Mesendoderm (in vitro differentiated cells): ENCODE data around the gene ODAD3.
"Not testable (repeated sequence)": the region's sequence is repeated elsewhere in the genome, so short reads cannot be mapped to it uniquely, and the experiment has no call there.

ENCODE experiments used
- DNase-seq: peaks from one replicate; pipeline ENCODE4 v3.0.0; 2013
- H2AK5ac ChIP-seq: 2 replicates; pipeline ENCODE4 v1.6.1; 2013; ENCODE audit warnings: low read length, inconsistent platforms
- H2BK120ac ChIP-seq: 2 replicates; pipeline ENCODE4 v1.6.1; 2013; ENCODE audit warnings: low read depth, mild to moderate bottlenecking, low read length, moderate library complexity, mixed read lengths
- H2BK15ac ChIP-seq: replicated peaks from 2 replicates; pipeline ENCODE4 v1.6.1; 2013; ENCODE audit warnings: low read depth, mild to moderate bottlenecking, moderate library complexity
- H2BK5ac ChIP-seq: 2 replicates; pipeline ENCODE4 v1.6.1; 2013; ENCODE audit warnings: low read length, inconsistent platforms
- H3K18ac ChIP-seq: 2 replicates; pipeline ENCODE4 v1.6.1; 2013; ENCODE audit warnings: mild to moderate bottlenecking, low read length, mixed read lengths
- H3K23ac ChIP-seq: one replicate; pipeline ENCODE4 v1.6.1; 2013; ENCODE audit warnings: low read length
- H3K27ac ChIP-seq: 2 replicates; pipeline ENCODE4 v1.5.1; 2013; ENCODE audit warnings: low read depth, mild to moderate bottlenecking, inconsistent platforms, low read length, moderate library complexity
- H3K27me3 ChIP-seq: 2 replicates; pipeline ENCODE4 v1.6.1; 2013; ENCODE audit warnings: low read length, control low read depth, mild to moderate bottlenecking, inconsistent platforms; ENCODE audit not compliant: insufficient read depth, poor library complexity
- H3K36me3 ChIP-seq: 2 replicates; pipeline ENCODE4 v1.6.1; 2013; ENCODE audit warnings: low read length, inconsistent platforms; ENCODE audit not compliant: control insufficient read depth, insufficient read depth
- H3K4ac ChIP-seq: one replicate; pipeline ENCODE4 v1.6.1; 2013; ENCODE audit warnings: low read depth, mild to moderate bottlenecking, low read length, moderate library complexity
- H3K4me1 ChIP-seq: 2 replicates; pipeline ENCODE4 v1.6.1; 2013; ENCODE audit warnings: low read depth, low read length, inconsistent platforms; ENCODE audit not compliant: control insufficient read depth
- H3K4me2 ChIP-seq: 2 replicates; pipeline ENCODE4 v1.6.1; 2013; ENCODE audit warnings: low read length
- H3K4me3 ChIP-seq: 2 replicates; pipeline ENCODE4 v1.5.1; 2013; ENCODE audit warnings: mild to moderate bottlenecking, low read length
- H3K56ac ChIP-seq: one replicate; pipeline ENCODE4 v1.6.1; 2013; ENCODE audit warnings: low read length
- H3K79me1 ChIP-seq: 2 replicates; pipeline ENCODE4 v1.6.1; 2013; ENCODE audit warnings: low read length, inconsistent platforms
- H3K79me2 ChIP-seq: 2 replicates; pipeline ENCODE4 v1.6.1; 2013; ENCODE audit warnings: mild to moderate bottlenecking, low read length; ENCODE audit not compliant: control insufficient read depth, insufficient read depth
- H3K9ac ChIP-seq: 2 replicates; pipeline ENCODE4 v1.6.1; 2013; ENCODE audit warnings: low read length, inconsistent platforms
- H4K5ac ChIP-seq: one replicate; pipeline ENCODE4 v1.6.1; 2013; ENCODE audit warnings: low read length
- H4K8ac ChIP-seq: one replicate; pipeline ENCODE4 v1.6.1; 2013; ENCODE audit warnings: low read depth, mild to moderate bottlenecking, control low read depth, low read length, moderate library complexity
- WGBS: extraction: QIAGEN DNeasy Blood & Tissue Kit; methylation state at CpG from one replicate; pipeline ENCODE4 v1.1.7; 2013; ENCODE audit warnings: low lambda C conversion rate, missing lambda C conversion rate; ENCODE audit not compliant: insufficient coverage; ENCODE audit errors: extremely low coverage; 5-methylcytosine and 5-hydroxymethylcytosine counted together

ODAD3 gene

GRCh38 chr19:11437955-11438354 lies 3.0 kb upstream of the ODAD3 start:
- peaks cover 15% of the 10 kb centered on the region for H3K79me1 ChIP-seq
- peaks cover 15% of the 10 kb centered on the region for H3K79me2 ChIP-seq
- H2BK15ac ChIP-seq, result no peak overlapping the region
- no peak overlapping the region for H2BK5ac ChIP-seq
- H3K27ac ChIP-seq, result no peak overlapping the region
- no peak overlapping the region for H3K4me3 ChIP-seq
- no peak overlapping the region for H3K9ac ChIP-seq
- no peak overlapping the region for H3K56ac ChIP-seq
- no peak overlapping the region for H4K5ac ChIP-seq
- H3K36me3 ChIP-seq, result peaks cover 14% of the 10 kb centered on the region
- H3K4me2 ChIP-seq, result no peak overlapping the region
- H3K18ac ChIP-seq, result no peak overlapping the region
- H3K4me1 ChIP-seq, result peaks cover 4% of the 10 kb centered on the region
- H3K27me3 ChIP-seq, result no peaks in the 10 kb centered on the region
- no peak overlapping the region for H4K8ac ChIP-seq
- DNase-seq, result no peak
- no peak overlapping the region for H2AK5ac ChIP-seq
- no peak overlapping the region for H3K23ac ChIP-seq
- no peak overlapping the region for H2BK120ac ChIP-seq
- no CpG with 5 or more reads among the region's 9 CpGs for WGBS
- H3K4ac ChIP-seq, result no peak overlapping the region

- Histone ChIP-seq H3K4me1 (peaks cover 4% of the 10 kb centered on the region), H3K4me3 (peak overlapping the region; percentile 80), H2BK120ac (no peak overlapping the region), H3K79me1 (peaks cover 13% of the 10 kb centered on the region), H3K36me3 (peaks cover 6% of the 10 kb centered on the region), H3K23ac (no peak overlapping the region), H3K27ac (no peak overlapping the region), H3K9ac (peak overlapping the region; percentile 96), H4K8ac (no peak overlapping the region), H3K79me2 (peaks cover 15% of the 10 kb centered on the region), H3K18ac (peak overlapping the region; percentile 12), H3K27me3 (no peaks in the 10 kb centered on the region), H2BK15ac (no peak overlapping the region), H4K5ac (no peak overlapping the region), H3K4ac (peak overlapping the region; percentile 28), H3K4me2 (peak overlapping the region; percentile 40), H2BK5ac (peak overlapping the region; percentile 61), H2AK5ac (peak overlapping the region; percentile 64), H3K56ac (peak overlapping the region; percentile 99)
- DNase-seq, result peak; percentile 50
- WGBS, result no CpG with 5 or more reads among the region's 21 CpGs
Measured at GRCh38 chr19:11435833-11436313, 952 bp upstream of the ODAD3 start.

- no peak overlapping the region for H4K5ac ChIP-seq
- DNase-seq, result no peak
- H2BK120ac ChIP-seq, result no peak overlapping the region
- H3K4me3 ChIP-seq, result no peak overlapping the region
- peaks cover 15% of the 10 kb centered on the region for H3K79me2 ChIP-seq
- H3K79me1 ChIP-seq, result peaks cover 13% of the 10 kb centered on the region
- peak overlapping the region; percentile 31 for H3K9ac ChIP-seq
- WGBS, result no CpG with 5 or more reads among the region's 9 CpGs
- H2BK15ac ChIP-seq, result no peak overlapping the region
- H3K27me3 ChIP-seq, result no peaks in the 10 kb centered on the region
- H3K4ac ChIP-seq, result no peak overlapping the region
- H3K4me2 ChIP-seq, result peak overlapping the region; percentile 38
- peak overlapping the region; percentile 46 for H2BK5ac ChIP-seq
- no peak overlapping the region for H3K27ac ChIP-seq
- peak overlapping the region; percentile 69 for H3K56ac ChIP-seq
- no peak overlapping the region for H3K18ac ChIP-seq
- H4K8ac ChIP-seq, result no peak overlapping the region
- H3K4me1 ChIP-seq, result peaks cover 4% of the 10 kb centered on the region
- no peak overlapping the region for H2AK5ac ChIP-seq
- no peak overlapping the region for H3K23ac ChIP-seq
- peaks cover 6% of the 10 kb centered on the region for H3K36me3 ChIP-seq
Measured at GRCh38 chr19:11434703-11435056, 241 bp downstream of the ODAD3 start.

- not testable (repeated sequence) for H3K9ac ChIP-seq, H3K56ac ChIP-seq, H3K27ac ChIP-seq, H3K27me3 ChIP-seq, H4K5ac ChIP-seq, H3K23ac ChIP-seq, H2BK5ac ChIP-seq, H2BK15ac ChIP-seq, H3K4me1 ChIP-seq, DNase-seq, H3K36me3 ChIP-seq, H3K4ac ChIP-seq, H2AK5ac ChIP-seq, H3K4me3 ChIP-seq, H3K18ac ChIP-seq, H4K8ac ChIP-seq, H3K4me2 ChIP-seq, H2BK120ac ChIP-seq
- peaks cover 13% of the 10 kb centered on the region for H3K79me1 ChIP-seq
- peaks cover 15% of the 10 kb centered on the region for H3K79me2 ChIP-seq
- WGBS, result no CpG with 5 or more reads among the region's 3 CpGs
Measured at GRCh38 chr19:11433526-11433925, 1.4 kb downstream of the ODAD3 start.

GRCh38 chr19:11426656-11427055 lies 8.3 kb downstream of the ODAD3 start:
- Histone ChIP-seq H2BK120ac (no peak overlapping the region), H2BK15ac (no peak overlapping the region), H4K8ac (no peak overlapping the region), H3K36me3 (no peaks in the 10 kb centered on the region), H4K5ac (no peak overlapping the region), H3K4me1 (no peaks in the 10 kb centered on the region), H2BK5ac (no peak overlapping the region), H3K4ac (no peak overlapping the region), H3K79me2 (no peaks in the 10 kb centered on the region), H3K18ac (no peak overlapping the region), H3K23ac (no peak overlapping the region), H3K27ac (no peak overlapping the region), H2AK5ac (no peak overlapping the region), H3K4me3 (no peak overlapping the region), H3K27me3 (no peaks in the 10 kb centered on the region), H3K79me1 (no peaks in the 10 kb centered on the region), H3K9ac (no peak overlapping the region), H3K56ac (no peak overlapping the region), H3K4me2 (no peak overlapping the region)
- DNase-seq, result no peak
- no CpG with 5 or more reads among the region's 19 CpGs for WGBS

GRCh38 chr19:11425719-11426457 lies 9.0 kb downstream of the ODAD3 start:
- Histone ChIP-seq H3K56ac (no peak overlapping the region), H3K79me1 (no peaks in the 10 kb centered on the region), H3K27ac (no peak overlapping the region), H3K18ac (no peak overlapping the region), H3K4ac (no peak overlapping the region), H4K8ac (no peak overlapping the region), H3K36me3 (no peaks in the 10 kb centered on the region), H4K5ac (no peak overlapping the region), H3K4me3 (no peak overlapping the region), H2AK5ac (no peak overlapping the region), H3K79me2 (no peaks in the 10 kb centered on the region), H3K27me3 (no peaks in the 10 kb centered on the region), H3K4me2 (no peak overlapping the region), H3K23ac (no peak overlapping the region), H2BK5ac (no peak overlapping the region), H3K9ac (no peak overlapping the region), H3K4me1 (peaks cover 2% of the 10 kb centered on the region), H2BK15ac (no peak overlapping the region), H2BK120ac (no peak overlapping the region)
- DNase-seq, result peak; percentile 72
- no CpG with 5 or more reads among the region's 28 CpGs for WGBS
